Measurements from ENCODE around the gene VWDE.

DNA sequence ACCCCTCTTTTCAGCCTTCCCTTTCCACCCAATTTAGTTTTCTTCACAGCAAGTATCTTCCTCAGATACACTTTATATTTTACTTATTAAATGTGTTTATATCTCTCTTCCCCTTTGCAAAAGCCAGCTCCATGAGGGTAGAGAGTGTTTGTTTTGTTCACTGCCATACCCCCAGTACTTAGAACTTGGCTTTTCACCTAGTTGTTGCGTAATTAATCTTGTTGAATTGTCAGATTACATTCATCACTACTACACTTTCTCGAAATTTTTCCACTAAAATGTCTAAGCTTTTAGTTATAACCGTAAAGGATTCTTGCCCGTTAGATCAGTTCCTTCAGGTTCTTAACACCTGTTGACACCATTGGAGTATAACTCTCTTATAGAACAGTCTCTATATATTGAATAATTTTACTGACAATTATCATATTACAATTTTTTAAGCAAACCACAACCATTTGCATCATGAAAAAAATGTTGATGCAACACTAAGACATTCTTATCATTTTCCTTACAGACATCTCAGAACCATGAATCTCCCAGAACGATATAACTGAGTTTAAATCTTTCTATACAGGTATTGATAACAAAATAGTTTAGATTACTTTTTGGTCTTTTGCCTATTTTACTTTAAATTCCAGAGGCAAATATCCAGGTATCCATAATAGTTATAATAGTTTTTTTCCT, 29.9 kb downstream of the VWDE start:
- TF ChIP-seq, protein P1, sequence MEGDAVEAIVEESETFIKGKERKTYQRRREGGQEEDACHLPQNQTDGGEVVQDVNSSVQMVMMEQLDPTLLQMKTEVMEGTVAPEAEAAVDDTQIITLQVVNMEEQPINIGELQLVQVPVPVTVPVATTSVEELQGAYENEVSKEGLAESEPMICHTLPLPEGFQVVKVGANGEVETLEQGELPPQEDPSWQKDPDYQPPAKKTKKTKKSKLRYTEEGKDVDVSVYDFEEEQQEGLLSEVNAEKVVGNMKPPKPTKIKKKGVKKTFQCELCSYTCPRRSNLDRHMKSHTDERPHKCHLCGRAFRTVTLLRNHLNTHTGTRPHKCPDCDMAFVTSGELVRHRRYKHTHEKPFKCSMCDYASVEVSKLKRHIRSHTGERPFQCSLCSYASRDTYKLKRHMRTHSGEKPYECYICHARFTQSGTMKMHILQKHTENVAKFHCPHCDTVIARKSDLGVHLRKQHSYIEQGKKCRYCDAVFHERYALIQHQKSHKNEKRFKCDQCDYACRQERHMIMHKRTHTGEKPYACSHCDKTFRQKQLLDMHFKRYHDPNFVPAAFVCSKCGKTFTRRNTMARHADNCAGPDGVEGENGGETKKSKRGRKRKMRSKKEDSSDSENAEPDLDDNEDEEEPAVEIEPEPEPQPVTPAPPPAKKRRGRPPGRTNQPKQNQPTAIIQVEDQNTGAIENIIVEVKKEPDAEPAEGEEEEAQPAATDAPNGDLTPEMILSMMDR (IDR thresholded peaks at IDR 0.05): no peak
- TF ChIP-seq ESRRA (IDR thresholded peaks at IDR 0.05; ENCODE audit: borderline replicate concordance, low read length): no peak
- no peak for TF ChIP-seq MYC (IDR thresholded peaks at IDR 0.05; ENCODE audit: borderline replicate concordance, low read length)
- no peak for TF ChIP-seq POLR2A (IDR thresholded peaks at IDR 0.05; ENCODE audit: low read length)
- TF ChIP-seq, protein P2, sequence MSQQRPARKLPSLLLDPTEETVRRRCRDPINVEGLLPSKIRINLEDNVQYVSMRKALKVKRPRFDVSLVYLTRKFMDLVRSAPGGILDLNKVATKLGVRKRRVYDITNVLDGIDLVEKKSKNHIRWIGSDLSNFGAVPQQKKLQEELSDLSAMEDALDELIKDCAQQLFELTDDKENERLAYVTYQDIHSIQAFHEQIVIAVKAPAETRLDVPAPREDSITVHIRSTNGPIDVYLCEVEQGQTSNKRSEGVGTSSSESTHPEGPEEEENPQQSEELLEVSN (IDR thresholded peaks at IDR 0.05; ENCODE audit: borderline replicate concordance, low read depth): no peak
- TF ChIP-seq NPAS2 (CRISPR knock-in tag; IDR thresholded peaks at IDR 0.05; ENCODE audit: borderline replicate concordance): no peak
- TF ChIP-seq RFX5 (IDR thresholded peaks at IDR 0.05): no peak
- TF ChIP-seq, protein P3, sequence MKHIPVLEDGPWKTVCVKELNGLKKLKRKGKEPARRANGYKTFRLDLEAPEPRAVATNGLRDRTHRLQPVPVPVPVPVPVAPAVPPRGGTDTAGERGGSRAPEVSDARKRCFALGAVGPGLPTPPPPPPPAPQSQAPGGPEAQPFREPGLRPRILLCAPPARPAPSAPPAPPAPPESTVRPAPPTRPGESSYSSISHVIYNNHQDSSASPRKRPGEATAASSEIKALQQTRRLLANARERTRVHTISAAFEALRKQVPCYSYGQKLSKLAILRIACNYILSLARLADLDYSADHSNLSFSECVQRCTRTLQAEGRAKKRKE (CRISPR knock-in tag; IDR thresholded peaks at IDR 0.05; ENCODE audit: low read depth): no peak
- no peak for TF ChIP-seq EP300 (IDR thresholded peaks at IDR 0.05)
- TF ChIP-seq MAX (IDR thresholded peaks at IDR 0.05): no peak
- TF ChIP-seq KDM1A (IDR thresholded peaks at IDR 0.05; ENCODE audit: low read depth): no peak
- no peak for TF ChIP-seq REST (IDR thresholded peaks at IDR 0.05)
- peak in 1 of 2 experiments; percentile 50; a peak in 2 of 4 replicates for TF ChIP-seq CEBPB (IDR thresholded peaks at IDR 0.05)
